Liver (tissue), 9 donors: ENCODE measurements around the gene FOXO3. TPM values are rescaled to one million over a fixed set of nuclear protein-coding genes. Genes with fewer than 3 reads are reported as not detected.

Experiments
- DNase-seq: peaks from one replicate; pipeline ENCODE4 v3.0.0-alpha.2; 2017; ENCODE audit warnings: low spot score
- H3K27ac ChIP-seq, 2 donors: one replicate each; pipeline ENCODE4 v1.7.0; 2013; ENCODE audit warnings: inconsistent platforms in 2 of 2, low read length in 2 of 2, control low read depth in 1 of 2, low read depth in 1 of 2, mild to moderate bottlenecking in 1 of 2
- H3K27me3 ChIP-seq, 4 donors: one replicate each; pipeline versions ENCODE4 v1.6.1 to v1.7.0; 2013; ENCODE audit warnings: low read length in 3 of 4, inconsistent platforms in 1 of 4, mild to moderate bottlenecking in 1 of 4, moderate library complexity in 1 of 4; ENCODE audit not compliant: control insufficient read depth in 4 of 4, insufficient read depth in 4 of 4
- H3K36me3 ChIP-seq, 4 donors: one replicate each; pipeline versions ENCODE4 v1.6.1 to v1.7.0; 2013; ENCODE audit warnings: low read length in 3 of 4, mild to moderate bottlenecking in 3 of 4, low read depth in 1 of 4, moderate library complexity in 1 of 4; ENCODE audit not compliant: control insufficient read depth in 4 of 4, insufficient read depth in 3 of 4
- H3K4me1 ChIP-seq, 4 donors: one replicate each; pipeline versions ENCODE4 v1.6.1 to v1.7.0; 2013; ENCODE audit warnings: low read length in 3 of 4, mild to moderate bottlenecking in 3 of 4, moderate library complexity in 1 of 4; ENCODE audit not compliant: control insufficient read depth in 4 of 4, insufficient read depth in 4 of 4
- H3K4me3 ChIP-seq, 3 donors: one replicate each; pipeline versions ENCODE4 v1.6.1 to v1.7.0; 2013; ENCODE audit warnings: low read length in 3 of 3, control low read depth in 1 of 3, low read depth in 1 of 3, mild to moderate bottlenecking in 1 of 3
- H3K9ac ChIP-seq, 2 donors: one replicate each; pipeline ENCODE4 v1.7.0; 2013; ENCODE audit warnings: low read length in 2 of 2, mild to moderate bottlenecking in 2 of 2, moderate library complexity in 2 of 2, control low read depth in 1 of 2, low read depth in 1 of 2
- H3K9me3 ChIP-seq, 4 donors: one replicate each; pipeline versions ENCODE4 v1.6.1 to v1.7.0; 2013; ENCODE audit warnings: low read length in 3 of 4; ENCODE audit not compliant: control insufficient read depth in 4 of 4
- ATF3 ChIP-seq: IDR thresholded peaks from 2 replicates; pipeline ENCODE4 v1.6.1; 2016; ENCODE audit warnings: antibody characterized with exemption
- FOXA1 ChIP-seq: IDR thresholded peaks from 2 replicates; pipeline ENCODE4 v1.6.1; 2016; ENCODE audit warnings: antibody characterized with exemption
- FOXA2 ChIP-seq: IDR thresholded peaks from 2 replicates; pipeline ENCODE4 v1.6.1; 2016; ENCODE audit warnings: antibody characterized with exemption
- HNF4A ChIP-seq, 2 donors: conservative IDR thresholded peaks; 2 replicates each; pipeline ENCODE4 v1.6.1; 2016; ENCODE audit warnings: antibody characterized with exemption in 2 of 2, mild to moderate bottlenecking in 2 of 2
- JUND ChIP-seq, 2 donors: IDR thresholded peaks; 2 replicates each; pipeline ENCODE4 v1.6.1; 2016; ENCODE audit warnings: antibody characterized with exemption in 2 of 2
- RAD21 ChIP-seq, 2 donors: IDR thresholded peaks; 2 replicates each; pipeline ENCODE4 v1.6.1; 2016; ENCODE audit warnings: antibody characterized with exemption in 2 of 2, mild to moderate bottlenecking in 2 of 2
- RXRA ChIP-seq, 2 donors: IDR thresholded peaks; 2 replicates each; pipeline ENCODE4 v1.6.1; 2017 to 2018; ENCODE audit warnings: antibody characterized with exemption in 2 of 2, mild to moderate bottlenecking in 1 of 2
- TAF1 ChIP-seq: conservative IDR thresholded peaks from 2 replicates; pipeline ENCODE4 v1.6.1; 2016; ENCODE audit warnings: antibody characterized with exemption, mild to moderate bottlenecking
- YY1 ChIP-seq: IDR thresholded peaks from 2 replicates; pipeline ENCODE4 v1.6.1; 2016; ENCODE audit warnings: antibody characterized with exemption, mild to moderate bottlenecking
- WGBS: extraction: QIAGEN DNeasy Blood & Tissue Kit; methylation state at CpG from one replicate; pipeline ENCODE4 v1.1.7; 2013; 5-methylcytosine and 5-hydroxymethylcytosine counted together
- polyA plus RNA-seq, 2 donors: library from polyadenylated mRNA; stranded (reverse) in 1 of 2; unstranded in 1 of 2; fragments of 200-250 nt in 1 of 2; fragments of >200 nt in 1 of 2; fragmentation: Nextera tagmentation in 1 of 2; extraction: Ambion mirVana in 1 of 2; gene quantifications; one replicate each; pipeline versions ENCODE4 v1.2.1 to v1.2.3, GENCODE V29; 2013 to 2015
- total RNA-seq, 2 donors: library from RNA; depleted of rRNA; stranded (reverse); fragments of >200 nt; gene quantifications; one replicate each; pipeline ENCODE4 v1.2.3, GENCODE V29; 2014
- TF ChIP-seq, protein P1 (sequence below): IDR thresholded peaks from 2 replicates; pipeline ENCODE4 v1.6.1; 2016; ENCODE audit warnings: antibody characterized with exemption
- TF ChIP-seq, protein P2 (sequence below): fragments of 150-350 bp; IDR thresholded peaks from 2 replicates; pipeline ENCODE4 v1.5.1; 2017; ENCODE audit warnings: improper control_type of control experiment, low read depth, low read length; ENCODE audit not compliant: missing input control
- donor health status: healthy.
- donor health status: healthy.
- donor health status: healthy.
- donor health status: healthy.
- donor health status: healthy.

FOXO3 gene
- total and polyA plus RNA-seq, 4 donors = 6.0 to 72.2 (median 17.3) TPM

- H3K4me3 ChIP-seq = no peak overlapping the region
- no peaks in the 10 kb centered on the region for H3K9me3 ChIP-seq
- peak overlapping the region; percentile 2 to 25 for H3K27ac ChIP-seq
- peaks cover 16 to 37% (median 24%) of the 10 kb centered on the region in 4 donors for H3K4me1 ChIP-seq
- no peak overlapping the region for H3K9ac ChIP-seq
- WGBS = 70% methylated on average over 5 of the region's 5 CpGs
- no peak for DNase-seq
- peaks cover 0 to 9% (median under 1%) of the 10 kb centered on the region in 4 donors for H3K36me3 ChIP-seq
- TF ChIP-seq HNF4A (conservative IDR thresholded peaks at IDR 0.05) (peak; percentile 6 to 10), ATF3 (no peak)
- no peaks in the 10 kb centered on the region for H3K27me3 ChIP-seq
These were observed 90.1 kb downstream of the FOXO3 start for GRCh38 chr6:108650781-108651180.

DNA sequence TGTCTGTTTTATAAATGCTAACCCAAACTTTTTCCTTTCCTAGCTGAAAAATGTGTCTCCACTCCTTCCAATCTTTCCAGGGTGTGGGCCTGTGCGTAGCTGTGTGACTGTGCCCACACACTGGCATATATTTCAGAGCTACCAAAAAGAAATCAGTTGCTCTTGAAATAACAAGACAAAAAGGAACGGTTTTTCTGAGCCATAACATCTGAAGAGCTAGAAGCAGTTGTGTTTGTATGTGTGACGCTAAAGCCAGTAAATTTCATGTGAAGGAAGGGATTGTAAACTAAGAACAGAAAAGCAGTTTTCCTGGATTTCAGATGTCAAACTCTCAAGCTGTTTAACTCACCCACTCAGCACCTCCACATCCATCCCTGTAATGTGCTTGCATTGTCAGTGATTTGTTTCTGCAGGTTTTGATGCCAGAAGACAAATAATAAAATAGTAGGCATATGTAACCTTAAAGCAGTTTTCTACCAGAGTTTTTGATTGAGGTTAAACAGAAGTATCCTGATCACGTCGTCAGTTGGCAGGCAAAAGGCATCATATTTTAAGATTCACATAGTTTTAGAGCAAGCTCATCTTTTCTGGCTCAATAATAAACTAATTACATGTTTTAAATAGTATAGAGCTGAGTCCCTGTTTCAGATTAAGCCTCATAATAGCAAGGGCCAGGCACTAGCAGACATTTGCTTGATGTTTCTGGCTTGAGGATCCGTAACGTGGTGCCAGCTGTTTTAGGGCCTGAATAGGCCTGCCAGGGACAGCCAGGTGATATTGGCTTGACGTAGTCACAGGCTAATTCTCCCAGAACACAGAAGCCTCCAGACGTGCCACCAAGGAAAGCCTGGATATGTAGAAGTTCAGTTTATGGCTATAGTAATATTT is 90.9 kb downstream of the FOXO3 start:
- no peaks in the 10 kb centered on the region for H3K9me3 ChIP-seq
- peak overlapping the region; percentile 25 to 48 for H3K27ac ChIP-seq
- H3K4me3 ChIP-seq = no peak overlapping the region
- WGBS = 77% methylated on average over 9 of the region's 9 CpGs
- peaks cover 19 to 41% (median 27%) of the 10 kb centered on the region in 4 donors for H3K4me1 ChIP-seq
- peaks cover 0 to 9% (median under 1%) of the 10 kb centered on the region in 4 donors for H3K36me3 ChIP-seq
- no peak for DNase-seq
- H3K27me3 ChIP-seq = no peaks in the 10 kb centered on the region
- no peak overlapping the region for H3K9ac ChIP-seq
- TF ChIP-seq, protein P1, sequence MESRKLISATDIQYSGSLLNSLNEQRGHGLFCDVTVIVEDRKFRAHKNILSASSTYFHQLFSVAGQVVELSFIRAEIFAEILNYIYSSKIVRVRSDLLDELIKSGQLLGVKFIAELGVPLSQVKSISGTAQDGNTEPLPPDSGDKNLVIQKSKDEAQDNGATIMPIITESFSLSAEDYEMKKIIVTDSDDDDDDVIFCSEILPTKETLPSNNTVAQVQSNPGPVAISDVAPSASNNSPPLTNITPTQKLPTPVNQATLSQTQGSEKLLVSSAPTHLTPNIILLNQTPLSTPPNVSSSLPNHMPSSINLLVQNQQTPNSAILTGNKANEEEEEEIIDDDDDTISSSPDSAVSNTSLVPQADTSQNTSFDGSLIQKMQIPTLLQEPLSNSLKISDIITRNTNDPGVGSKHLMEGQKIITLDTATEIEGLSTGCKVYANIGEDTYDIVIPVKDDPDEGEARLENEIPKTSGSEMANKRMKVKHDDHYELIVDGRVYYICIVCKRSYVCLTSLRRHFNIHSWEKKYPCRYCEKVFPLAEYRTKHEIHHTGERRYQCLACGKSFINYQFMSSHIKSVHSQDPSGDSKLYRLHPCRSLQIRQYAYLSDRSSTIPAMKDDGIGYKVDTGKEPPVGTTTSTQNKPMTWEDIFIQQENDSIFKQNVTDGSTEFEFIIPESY = no peak
- TF ChIP-seq JUND (IDR thresholded peaks at IDR 0.05) (peak in 1 of 2 donors; percentile 46), RAD21 (IDR thresholded peaks at IDR 0.05) (no peak), TAF1 (no peak), FOXA1 (no peak), RXRA (IDR thresholded peaks at IDR 0.05) (no peak), YY1 (no peak), FOXA2 (no peak)
- TF ChIP-seq, protein P2, sequence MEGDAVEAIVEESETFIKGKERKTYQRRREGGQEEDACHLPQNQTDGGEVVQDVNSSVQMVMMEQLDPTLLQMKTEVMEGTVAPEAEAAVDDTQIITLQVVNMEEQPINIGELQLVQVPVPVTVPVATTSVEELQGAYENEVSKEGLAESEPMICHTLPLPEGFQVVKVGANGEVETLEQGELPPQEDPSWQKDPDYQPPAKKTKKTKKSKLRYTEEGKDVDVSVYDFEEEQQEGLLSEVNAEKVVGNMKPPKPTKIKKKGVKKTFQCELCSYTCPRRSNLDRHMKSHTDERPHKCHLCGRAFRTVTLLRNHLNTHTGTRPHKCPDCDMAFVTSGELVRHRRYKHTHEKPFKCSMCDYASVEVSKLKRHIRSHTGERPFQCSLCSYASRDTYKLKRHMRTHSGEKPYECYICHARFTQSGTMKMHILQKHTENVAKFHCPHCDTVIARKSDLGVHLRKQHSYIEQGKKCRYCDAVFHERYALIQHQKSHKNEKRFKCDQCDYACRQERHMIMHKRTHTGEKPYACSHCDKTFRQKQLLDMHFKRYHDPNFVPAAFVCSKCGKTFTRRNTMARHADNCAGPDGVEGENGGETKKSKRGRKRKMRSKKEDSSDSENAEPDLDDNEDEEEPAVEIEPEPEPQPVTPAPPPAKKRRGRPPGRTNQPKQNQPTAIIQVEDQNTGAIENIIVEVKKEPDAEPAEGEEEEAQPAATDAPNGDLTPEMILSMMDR = no peak

DNA sequence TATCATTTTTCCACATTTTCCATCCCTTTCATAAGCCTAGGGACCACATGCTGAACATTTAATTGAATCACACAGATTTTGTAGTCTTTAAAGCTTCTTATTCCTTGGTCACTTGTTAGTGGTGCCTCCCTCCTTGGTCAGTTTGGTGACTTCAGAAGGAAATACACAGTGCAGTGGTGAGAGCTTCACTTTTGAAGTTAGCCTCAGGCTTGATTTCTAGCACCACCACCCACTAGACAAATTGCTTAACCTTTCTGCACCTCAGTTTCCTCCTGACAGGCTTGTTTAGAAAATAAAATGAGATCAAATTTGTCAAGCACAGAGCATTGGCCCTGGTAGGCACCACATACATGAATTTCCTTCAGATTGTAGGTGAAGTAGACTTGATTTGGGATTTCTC is 91.7 kb downstream of the FOXO3 start:
- H3K4me3 ChIP-seq = no peak overlapping the region
- no peaks in the 10 kb centered on the region for H3K9me3 ChIP-seq
- no peak for DNase-seq
- H3K36me3 ChIP-seq = peaks cover 0 to 6% (median under 1%) of the 10 kb centered on the region in 4 donors
- peak overlapping the region in 1 of 2 donors; percentile 48 for H3K27ac ChIP-seq
- peaks cover 19 to 48% (median 35%) of the 10 kb centered on the region in 4 donors for H3K4me1 ChIP-seq
- TF ChIP-seq, protein P1 = no peak
- no peak overlapping the region for H3K9ac ChIP-seq
- H3K27me3 ChIP-seq = no peaks in the 10 kb centered on the region
